Measurements from ENCODE around the gene HTR1B.

HTR1B gene, protein sequence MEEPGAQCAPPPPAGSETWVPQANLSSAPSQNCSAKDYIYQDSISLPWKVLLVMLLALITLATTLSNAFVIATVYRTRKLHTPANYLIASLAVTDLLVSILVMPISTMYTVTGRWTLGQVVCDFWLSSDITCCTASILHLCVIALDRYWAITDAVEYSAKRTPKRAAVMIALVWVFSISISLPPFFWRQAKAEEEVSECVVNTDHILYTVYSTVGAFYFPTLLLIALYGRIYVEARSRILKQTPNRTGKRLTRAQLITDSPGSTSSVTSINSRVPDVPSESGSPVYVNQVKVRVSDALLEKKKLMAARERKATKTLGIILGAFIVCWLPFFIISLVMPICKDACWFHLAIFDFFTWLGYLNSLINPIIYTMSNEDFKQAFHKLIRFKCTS

DNA sequence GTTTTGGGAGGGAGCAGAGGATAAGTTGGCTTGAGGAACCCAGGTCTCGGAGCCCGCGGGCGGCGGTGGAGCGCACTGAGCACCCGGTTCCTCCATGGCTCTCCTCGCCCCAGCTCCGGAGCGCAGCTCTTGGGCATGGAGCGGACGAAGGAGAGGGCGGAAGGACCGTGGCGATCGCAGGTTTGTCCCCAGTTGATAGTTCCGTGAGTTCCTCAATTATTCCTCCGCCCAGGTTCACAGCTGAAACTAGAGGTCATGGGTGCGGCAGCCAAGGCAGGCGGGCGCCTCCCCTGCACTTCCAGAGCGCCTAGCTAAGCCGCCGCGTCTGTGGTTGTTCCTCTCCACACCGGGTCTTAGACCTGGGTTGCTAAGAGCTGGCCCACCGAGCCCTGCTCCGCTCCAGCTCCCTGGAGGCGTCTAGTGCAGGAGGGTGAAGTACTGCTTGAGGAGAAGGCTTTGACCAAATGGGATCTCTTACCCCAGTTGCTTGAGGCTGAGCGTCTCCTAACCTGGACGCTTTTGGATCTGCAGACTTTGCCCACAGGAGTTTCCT lies at the start of gene HTR1B:
TSS of gene HTR1B (minus strand) at position 184 of the 553 bp plus-strand sequence. CDS start at position 96, 88 bp downstream.
- no peak for DNase-seq

DNA sequence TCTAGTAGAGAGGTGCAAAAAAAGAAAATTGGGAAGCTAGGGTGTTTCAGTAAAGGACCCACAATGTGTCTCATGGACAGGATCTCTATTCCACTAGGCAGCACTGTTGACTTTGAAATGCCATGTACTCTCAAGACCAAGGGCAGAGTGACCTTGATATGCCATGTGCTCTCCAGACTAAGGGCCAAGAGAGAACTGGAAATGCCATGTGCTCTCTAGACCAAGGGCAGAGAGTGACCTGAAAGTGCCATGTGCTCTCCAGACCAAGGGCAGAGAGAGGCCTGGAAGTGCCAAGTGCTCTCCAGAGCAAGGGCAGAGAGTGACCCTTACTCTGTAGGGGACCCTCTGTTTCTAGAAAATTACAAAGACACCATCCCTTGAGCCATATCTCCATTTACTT lies 49.3 kb upstream of the HTR1B start:
- DNase-seq, result no peak

DNA sequence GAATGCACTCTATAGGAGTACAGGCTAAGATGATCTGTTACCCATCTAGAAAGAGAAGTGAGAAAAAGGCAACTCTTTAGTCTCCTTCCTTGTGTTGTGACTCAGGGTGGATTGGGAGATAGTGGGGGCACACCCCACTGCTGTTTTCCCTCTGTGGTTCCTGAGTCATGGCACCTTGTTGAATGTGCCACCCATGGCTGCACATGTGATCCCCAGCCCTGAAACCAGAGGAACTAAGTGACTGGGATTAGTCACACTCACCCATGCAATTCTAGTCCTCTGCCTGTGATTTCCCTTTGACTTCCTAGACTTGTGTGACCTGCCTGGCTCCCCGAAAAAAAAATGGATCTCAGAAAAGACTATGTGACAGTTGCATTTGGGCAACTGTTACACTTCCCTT lies 48.6 kb upstream of the HTR1B start:
- DNase-seq, result no peak

DNA sequence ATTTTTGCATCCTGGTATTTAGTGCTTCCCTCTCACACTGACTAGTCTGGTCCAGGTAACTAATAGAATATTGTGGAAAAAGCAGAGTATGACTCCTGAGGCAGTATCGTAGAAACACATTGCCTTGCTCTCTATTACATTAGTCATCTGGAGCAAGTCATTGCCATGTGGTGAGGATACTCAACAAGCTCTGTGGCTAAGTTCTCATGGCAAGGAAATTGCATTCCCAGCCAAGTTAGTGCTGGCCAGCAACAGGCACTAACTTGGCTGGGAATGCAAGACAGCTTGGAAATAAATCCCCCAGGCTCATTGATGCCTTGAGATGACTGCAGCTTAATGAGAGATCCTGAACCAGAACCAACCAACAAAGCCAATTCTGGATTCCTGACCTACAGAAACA lies 39.7 kb upstream of the HTR1B start:
- DNase-seq, result no peak

DNA sequence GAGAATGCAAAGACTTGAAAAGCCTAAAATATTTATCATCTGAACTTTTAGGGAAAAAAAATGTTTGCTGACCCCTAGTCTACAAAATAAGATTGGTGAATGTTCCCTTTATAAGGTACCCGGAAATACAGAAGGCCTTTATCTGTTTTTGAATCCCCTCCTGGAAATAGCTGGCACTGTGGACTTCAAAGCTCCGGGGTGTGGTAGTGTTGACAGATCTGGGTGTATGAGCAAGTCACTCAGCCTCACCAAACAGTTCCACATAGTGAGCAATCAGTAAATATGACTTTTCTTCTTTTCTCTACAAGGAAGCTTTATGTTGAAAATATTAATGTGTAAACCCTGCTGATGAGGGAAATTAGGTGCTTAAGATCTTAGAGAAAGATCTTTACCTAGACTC lies 29.2 kb upstream of the HTR1B start:
- no peak for DNase-seq

DNA sequence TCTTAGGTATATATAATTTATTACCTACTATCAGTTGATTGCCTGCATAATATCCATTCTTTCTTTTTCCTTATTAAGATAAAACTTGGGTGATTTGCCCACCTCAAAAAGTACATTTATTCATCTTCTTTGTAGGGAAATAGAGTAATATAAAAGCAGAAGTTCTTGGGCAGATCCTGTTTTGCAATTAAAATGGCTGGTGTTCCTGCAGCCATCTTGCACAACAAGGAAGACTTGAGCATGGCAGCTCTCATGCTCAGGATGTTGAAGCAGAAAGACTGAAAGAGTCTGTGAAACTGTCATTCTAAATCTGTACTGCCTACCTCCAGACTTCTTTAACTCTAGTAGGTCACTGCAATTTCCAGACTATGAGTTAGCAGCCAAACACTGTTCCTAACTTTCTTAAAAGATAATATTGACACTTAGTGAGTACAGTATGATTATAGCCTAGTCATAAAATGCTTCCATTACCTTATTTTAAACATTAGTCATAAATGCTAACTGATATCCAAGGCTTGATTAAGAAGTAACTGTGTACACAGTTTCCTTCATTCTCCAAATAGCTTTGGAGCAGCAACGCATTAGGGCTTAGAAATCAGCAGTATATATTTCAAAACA lies 24.6 kb upstream of the HTR1B start:
- DNase-seq, result no peak

DNA sequence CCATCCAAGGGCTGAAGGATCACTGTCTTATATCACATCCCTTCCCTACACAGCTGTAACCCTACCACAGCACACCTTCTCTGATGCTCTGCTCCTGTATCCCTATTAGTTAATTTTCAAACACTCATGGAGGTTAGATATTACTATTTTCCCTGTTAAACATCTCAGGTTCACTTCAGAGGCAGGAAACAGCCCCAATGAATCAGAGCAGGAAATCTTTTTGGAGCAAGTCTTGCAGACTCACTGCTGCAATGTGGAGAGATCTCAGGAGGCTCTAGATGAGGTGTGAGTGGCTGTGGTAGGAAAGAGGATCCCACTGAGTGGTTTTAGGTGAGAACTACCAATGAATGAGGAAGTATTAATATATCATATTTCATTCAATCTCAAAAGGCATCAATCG lies 19.7 kb upstream of the HTR1B start:
- no peak for DNase-seq

DNA sequence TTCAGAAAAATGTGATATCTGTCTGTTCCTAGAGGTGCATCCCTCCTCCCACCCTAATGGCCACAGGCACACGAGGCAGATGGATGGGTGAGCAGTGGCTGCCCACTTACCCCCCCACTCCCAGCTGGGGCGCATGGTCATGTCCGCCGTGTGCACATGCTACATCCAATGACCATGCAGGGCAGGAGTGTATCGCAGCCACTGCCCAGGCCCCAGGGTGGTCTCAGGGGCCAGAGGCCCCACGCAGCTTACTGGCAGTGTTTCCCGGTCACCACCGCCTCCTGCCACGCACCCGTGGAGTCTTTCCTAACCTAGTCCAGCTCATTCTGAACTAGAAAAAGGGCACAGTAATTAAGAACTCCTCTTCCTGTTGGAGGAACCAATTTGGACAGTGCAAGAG lies 11.7 kb upstream of the HTR1B start:
- no peak for DNase-seq

DNA sequence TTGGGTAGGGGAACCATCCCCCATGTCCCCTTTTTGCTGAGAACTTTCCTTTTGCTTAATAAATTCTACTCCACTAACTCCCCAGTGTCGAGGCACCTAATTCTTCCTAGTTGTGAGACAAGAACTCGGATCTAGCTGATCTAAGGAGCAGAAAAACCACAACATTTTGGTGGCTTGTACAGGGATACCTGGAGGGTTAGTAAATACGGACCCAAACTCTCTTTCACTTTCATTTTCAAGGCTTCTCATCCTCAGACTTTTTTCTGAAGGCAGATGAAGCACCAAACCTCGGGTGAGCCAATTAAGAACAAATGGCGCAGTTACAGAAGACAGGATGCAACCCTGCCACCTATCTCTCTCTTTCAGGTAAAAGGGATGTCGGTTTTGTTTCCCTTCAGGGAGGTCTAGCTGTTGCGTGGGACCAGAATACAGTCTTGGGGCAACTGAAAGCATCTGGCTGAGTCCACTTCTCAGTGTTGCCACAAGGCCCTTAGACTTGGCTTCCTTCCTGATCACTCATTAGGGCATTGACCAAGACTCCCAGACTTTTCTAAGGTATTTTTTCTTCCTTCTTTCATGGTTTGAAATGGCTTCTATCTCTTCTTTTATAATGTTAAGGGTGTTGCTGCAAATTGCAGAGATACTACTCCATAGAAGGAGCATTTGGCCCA lies 11.1 kb upstream of the HTR1B start:
- DNase-seq, result no peak

DNA sequence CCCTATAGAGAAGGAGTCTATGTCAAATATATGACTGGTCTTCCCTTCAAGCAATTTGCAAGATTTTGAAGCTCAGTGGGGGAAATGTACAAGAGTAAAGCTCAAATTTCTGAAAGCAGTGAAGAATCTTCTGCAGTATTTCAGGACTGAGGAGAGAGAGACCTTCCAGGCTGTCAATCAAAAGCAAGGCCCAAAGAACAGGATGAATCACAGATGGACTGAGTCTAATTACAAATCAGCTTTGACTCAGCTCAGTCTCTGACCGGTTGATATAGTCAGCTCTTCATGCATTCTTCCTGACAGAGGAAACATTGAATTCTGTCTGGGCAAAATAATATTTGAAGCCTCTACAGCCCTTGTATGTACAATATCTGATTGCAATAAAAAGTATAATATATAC lies 7.7 kb upstream of the HTR1B start:
- DNase-seq, result no peak

DNA sequence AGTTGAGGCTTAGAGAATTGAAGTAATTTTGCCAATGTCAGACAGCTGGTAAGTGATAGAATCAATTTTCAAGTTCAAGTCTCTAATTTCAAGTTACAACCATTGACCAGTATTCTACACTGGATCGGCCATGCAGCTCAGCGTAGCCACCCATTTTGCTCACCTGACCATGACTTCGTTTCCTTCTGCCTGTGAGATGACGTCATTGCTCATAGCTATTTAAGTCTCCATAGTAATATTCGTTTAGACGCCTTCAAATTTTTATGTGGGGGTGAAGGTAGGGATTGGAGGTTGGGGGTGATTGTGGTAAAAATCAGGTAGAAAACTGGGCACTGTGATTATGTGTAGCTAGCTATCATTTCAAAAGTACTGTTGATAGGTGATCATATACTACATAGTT lies 5.6 kb upstream of the HTR1B start:
- DNase-seq, result no peak

DNA sequence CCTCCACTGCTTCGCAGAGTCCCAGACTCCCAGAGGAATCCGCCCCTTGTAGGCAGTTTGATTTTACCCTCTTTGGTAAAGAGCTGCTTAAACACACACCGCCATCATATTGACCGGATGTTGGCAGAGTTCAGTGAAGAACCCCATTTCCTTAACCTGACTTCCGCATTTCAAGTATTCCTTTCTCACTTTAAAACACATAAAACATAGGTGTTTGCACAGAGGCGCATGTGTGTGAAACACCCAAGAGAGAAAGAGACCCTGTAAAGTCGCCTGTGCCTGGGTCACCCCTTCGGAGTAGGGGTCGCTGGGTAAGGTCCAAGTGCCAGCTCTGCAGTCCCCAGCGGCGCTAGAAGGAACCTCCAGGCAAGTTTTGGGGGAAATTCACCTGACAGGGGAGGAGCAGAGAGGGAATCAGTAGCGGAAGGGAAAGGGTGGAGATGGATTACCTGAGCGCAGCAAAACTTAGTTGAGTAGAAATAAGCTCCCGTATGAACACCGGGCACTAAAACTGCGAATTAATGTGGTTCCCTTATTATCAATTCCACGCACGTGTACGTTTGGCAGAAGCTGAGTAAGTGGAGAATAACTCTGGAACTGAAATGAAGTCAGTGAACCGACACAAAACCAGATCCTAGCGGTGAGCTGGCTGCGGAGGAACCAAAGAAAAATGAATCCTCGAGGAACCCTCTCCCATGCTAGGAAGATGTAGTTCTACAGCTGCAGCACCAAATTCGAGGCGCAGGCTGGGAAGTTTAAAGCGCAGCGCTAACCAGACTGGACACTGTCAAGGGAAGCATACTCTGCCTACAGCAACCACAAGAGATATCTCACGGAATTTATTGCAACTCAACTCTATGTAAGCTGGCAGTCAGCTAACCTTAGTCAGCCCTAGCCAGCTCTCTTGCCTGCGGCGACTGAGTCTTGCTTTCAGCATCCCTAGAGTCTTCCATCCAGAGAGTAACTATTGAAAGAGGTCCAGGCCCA lies 3.5 kb upstream of the HTR1B start:
- DNase-seq, result no peak

DNA sequence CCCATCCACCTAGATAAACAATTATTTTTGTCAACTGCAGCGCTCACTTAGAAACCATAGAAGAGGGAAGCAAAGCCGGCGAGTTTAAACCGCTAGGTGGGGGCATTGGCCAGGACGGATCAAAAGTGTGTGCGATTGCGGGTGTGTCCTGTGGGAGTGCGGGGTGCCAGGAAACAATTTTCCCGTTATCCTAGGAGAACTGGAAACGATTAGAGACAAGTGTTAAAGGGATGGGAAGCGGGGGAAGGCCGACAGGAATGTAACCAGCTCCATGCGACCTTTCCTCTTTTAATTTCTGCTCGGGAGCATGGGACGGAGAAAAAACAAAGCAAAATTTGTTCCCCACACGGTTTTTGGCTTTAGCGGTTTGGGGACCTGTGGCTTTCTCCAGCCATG lies 2.8 kb upstream of the HTR1B start:
- DNase-seq, result no peak

DNA sequence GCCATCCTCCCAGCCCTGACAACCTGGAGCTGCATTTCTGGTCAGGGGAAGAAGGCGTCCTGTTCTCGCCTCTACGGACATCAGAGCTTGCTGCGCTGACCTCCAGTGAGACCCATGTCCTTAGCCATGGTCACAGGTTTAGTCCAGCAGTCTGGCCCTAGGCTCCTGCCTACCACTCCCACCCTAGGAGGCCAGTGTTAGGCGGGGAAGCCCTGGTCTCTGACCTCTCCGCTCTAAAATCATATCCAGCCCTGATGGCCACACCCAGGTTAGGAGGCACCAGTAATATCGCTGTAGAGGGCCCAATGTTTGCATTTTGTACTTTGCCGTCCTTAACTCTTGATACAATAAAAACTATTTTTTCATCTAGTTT lies 1.2 kb upstream of the HTR1B start:
- DNase-seq, result no peak

DNA sequence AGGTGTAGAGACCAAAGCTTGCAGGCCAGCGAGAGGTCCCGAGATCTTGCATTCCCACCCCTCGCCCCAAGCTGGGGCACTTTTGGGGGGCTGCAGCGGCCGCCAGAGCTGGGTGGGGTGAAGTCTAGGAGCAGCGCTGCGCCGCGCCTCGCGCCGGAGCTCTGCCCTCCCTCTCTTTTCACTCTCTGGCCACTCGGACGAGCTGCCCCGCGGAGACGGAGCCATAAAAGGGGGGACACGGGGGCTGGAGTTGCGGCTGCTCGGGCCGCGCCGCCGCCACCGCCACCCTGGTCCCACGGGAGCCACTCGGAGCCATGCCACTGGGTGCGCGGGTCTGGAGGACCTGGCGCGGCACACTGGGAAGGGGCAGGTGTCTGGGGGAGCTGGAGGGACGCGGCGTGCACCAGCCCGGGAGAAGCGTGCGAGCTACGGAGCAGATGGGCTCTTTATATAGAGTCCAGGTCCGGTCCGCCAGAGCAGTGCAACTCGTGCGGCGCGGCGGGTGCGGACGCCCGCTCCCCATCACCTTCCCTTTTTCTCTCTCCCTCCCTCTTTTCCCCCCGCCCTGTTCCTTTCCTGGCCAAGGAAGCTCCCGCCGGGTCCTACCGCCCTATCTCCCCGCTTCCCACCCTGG lies 687 bp upstream of the HTR1B start:
- DNase-seq, result peak; percentile 21

DNA sequence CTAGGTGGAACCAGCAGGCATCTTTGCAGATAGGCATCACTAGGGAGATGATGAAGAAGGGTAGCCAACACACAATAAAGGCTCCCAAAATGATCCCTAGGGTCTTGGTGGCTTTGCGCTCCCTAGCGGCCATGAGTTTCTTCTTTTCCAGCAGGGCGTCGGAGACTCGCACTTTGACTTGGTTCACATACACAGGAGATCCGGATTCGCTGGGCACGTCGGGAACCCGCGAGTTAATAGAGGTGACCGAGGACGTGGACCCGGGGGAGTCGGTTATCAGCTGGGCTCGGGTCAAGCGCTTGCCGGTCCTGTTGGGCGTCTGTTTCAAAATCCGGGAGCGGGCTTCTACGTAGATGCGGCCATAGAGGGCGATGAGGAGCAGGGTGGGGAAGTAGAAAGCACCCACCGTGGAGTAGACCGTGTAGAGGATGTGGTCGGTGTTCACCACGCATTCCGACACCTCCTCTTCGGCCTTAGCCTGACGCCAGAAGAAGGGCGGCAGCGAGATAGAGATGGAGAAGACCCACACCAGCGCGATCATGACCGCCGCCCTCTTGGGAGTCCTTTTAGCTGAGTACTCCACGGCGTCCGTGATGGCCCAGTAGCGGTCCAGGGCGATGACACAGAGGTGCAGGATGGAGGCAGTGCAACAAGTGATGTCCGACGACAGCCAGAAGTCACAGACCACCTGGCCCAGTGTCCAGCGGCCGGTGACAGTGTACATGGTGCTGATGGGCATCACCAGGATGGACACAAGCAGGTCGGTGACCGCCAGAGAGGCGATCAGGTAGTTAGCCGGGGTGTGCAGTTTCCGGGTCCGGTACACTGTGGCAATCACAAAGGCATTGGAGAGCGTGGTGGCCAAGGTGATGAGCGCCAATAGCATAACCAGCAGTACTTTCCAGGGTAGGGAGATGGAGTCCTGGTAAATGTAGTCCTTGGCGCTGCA lies 658 bp downstream of the HTR1B start:
- DNase-seq, result no peak

DNA sequence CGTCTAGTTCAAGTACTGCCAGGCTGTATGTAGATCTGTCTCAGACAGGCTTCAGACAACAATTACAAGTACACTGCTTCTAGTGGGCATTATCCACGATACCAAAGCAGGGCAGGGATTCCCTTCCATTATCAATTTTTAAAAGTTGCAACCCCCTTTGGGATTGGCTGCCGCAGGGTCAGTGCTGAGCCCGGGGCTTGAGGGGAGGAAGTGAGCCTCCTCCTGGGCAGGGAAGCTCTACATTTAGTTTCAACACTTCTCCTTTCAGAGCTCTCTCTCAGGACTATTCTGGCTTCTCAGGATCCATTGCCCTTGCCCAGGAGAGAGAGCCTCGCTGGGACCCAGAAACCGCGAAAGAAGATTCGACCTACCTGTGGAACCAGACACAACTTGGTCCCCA lies 1.5 kb downstream of the HTR1B start:
- DNase-seq, result no peak

DNA sequence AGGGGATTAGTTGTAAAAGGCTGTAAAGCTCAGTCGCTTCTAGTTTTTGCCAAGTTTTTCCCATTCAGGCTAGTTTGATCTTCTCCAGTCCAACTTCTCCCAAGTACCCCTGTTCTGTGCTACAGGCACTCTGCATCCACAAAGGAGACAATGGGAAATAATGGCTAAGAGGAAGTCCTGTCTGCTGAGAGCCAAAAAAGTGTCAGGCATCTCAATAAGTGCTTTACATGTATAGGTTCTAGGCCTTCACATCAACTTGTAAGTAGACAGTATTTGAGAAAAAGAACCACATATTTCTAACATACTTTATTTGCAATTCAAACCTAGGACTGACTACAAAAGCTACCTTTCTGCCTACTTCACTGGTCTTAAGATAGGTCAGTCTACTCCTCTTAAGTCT lies 4.9 kb downstream of the HTR1B start:
- DNase-seq, result no peak

DNA sequence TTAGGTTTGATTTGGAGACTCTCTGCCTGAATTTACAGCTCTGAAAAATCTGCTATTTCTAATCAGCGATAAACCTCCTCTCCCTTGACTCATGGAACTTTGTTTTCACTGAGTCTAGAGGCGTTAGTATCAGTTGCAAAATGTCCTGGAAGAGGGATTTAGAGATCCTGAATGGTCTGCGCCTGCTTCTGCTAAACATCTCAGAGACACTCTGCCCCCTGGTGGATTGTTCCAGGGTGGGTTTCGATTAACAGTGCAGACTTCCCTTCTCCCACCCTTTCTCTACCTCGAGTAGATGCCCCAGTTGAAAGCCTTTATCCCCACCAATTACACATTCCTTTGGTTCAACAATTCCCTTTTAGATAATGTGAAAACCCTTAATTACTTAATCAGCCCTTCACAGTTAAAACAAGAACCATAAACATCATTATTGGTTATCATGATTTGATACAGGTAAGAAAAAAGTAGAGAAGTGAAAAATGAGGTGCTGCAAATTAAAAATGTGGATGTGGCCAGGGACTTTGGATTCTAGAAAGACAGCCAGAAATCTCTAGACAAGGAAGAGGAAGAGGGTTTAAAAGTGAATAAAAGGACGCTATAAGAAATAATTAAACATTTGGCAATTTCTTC lies 5.5 kb downstream of the HTR1B start:
- DNase-seq, result peak; percentile 38

DNA sequence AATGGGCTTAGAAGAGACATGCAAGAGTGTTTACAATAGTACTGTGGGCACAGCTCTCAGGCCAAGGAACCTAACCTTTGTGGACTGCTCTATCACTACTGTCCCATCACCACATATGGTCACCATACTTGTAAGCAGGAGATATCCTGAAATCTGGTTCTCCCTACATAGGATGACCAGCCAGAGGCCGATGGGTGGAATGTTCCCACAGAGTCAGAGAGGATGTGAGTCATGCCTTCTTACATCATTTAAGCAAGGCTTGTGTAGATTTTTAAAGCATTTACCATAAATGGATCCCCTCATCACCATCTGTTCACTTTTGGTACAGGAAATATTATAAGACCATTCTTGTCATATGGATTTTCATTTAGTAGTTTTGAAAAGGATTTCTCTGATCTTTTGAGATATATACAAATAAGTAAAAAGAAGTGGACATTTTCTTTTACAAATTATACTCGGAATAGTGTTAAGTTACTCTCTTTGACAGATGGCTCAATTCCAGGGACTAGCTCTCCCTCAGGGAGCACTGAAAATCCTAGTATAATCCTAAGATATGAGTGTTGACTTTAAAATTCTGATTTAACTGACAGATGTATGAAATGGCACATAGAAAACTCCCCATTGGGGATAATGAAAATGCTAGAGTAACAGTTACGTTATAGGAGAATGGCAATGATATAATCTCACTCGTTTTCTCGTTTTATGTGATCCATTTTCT lies 6.6 kb downstream of the HTR1B start:
- DNase-seq, result peak; percentile 59
